H1 (cell line): ENCODE results near the gene C1QL3. TPM values are rescaled to one million over a fixed set of nuclear protein-coding genes. Genes with fewer than 3 reads are reported as not detected.

Experiments
- CTCF ChIA-PET: fragments of 300-600 bp; sonication (Branson Sonifier 250); formaldehyde crosslinking; loops from one replicate; lab custom pipeline; 2021; ENCODE audit not compliant: partially characterized antibody; lab: Charles Lee
- POLR2A ChIA-PET: fragments of 300-600 bp; sonication (Branson Sonifier 250); formaldehyde crosslinking; loops from one replicate; lab custom pipeline; 2021; ENCODE audit warnings: inconsistent platforms; ENCODE audit not compliant: partially characterized antibody; lab: Charles Lee
- DNase-seq, 2 experiments: peaks; one replicate each; pipeline versions ENCODE4 v3.0.0 to v3.0.0-alpha.2; 2010 to 2022; ENCODE audit warnings: low spot score in 2 of 2, low read depth in 1 of 2, mixed read lengths in 1 of 2
- FAIRE-seq: peaks from 2 replicates; lab custom pipeline; 2011; peaks lifted over from hg19 to GRCh38; lab: Jason Lieb, UNC
- H2AFZ ChIP-seq: 2 replicates; pipeline ENCODE4 v1.8.1; 2012; ENCODE audit warnings: low read length, inconsistent platforms
- H2AK5ac ChIP-seq: 2 replicates; pipeline ENCODE4 v1.6.1; 2013; ENCODE audit warnings: low read depth, low read length
- H2BK120ac ChIP-seq: replicated peaks from 2 replicates; pipeline ENCODE3; 2013; ENCODE audit warnings: low read depth, low read length, inconsistent platforms
- H2BK12ac ChIP-seq: 2 replicates; pipeline ENCODE4 v1.6.1; 2013; ENCODE audit warnings: low read depth, low read length
- H2BK15ac ChIP-seq: 2 replicates; pipeline ENCODE4 v1.6.1; 2013; ENCODE audit warnings: low read length
- H2BK20ac ChIP-seq: 2 replicates; pipeline ENCODE4 v1.6.1; 2013; ENCODE audit warnings: low read length
- H2BK5ac ChIP-seq: 2 replicates; pipeline ENCODE4 v1.6.1; 2013; ENCODE audit warnings: low read depth, low read length
- H3K14ac ChIP-seq: 2 replicates; pipeline ENCODE4 v1.6.1; 2013; ENCODE audit warnings: inconsistent platforms; ENCODE audit not compliant: insufficient read length
- H3K18ac ChIP-seq: 2 replicates; pipeline ENCODE4 v1.6.1; 2013; ENCODE audit warnings: low read length; ENCODE audit errors: extremely low read depth
- H3K23ac ChIP-seq: 2 replicates; pipeline ENCODE4 v1.6.1; 2013; ENCODE audit warnings: inconsistent platforms; ENCODE audit not compliant: insufficient read length
- H3K23me2 ChIP-seq: 2 replicates; pipeline ENCODE4 v1.6.1; 2013; ENCODE audit warnings: low read depth, low read length
- H3K27ac ChIP-seq: 2 replicates; pipeline ENCODE4 v1.6.1; 2011; ENCODE audit warnings: low read depth, low read length, inconsistent platforms
- H3K27me3 ChIP-seq, 4 experiments: replicated peaks in 1 of 4; 1 replicate in 1 of 4; 2 replicates in 3 of 4; pipeline versions ENCODE4 v1.6.1 to v1.8.1; 2011 to 2013; ENCODE audit warnings: low read length in 3 of 4, mild to moderate bottlenecking in 3 of 4, inconsistent platforms in 2 of 4, mixed read lengths in 2 of 4, moderate library complexity in 1 of 4; ENCODE audit not compliant: control insufficient read depth in 3 of 4, insufficient read depth in 3 of 4; ENCODE audit errors: extremely low read depth in 1 of 4
- H3K36me3 ChIP-seq, 4 experiments: 2 replicates each; pipeline versions ENCODE4 v1.6.1 to v1.8.1; 2011 to 2013; ENCODE audit warnings: mild to moderate bottlenecking in 4 of 4, low read length in 3 of 4, moderate library complexity in 2 of 4, control low read depth in 1 of 4, inconsistent platforms in 1 of 4; ENCODE audit not compliant: insufficient read depth in 4 of 4, control insufficient read depth in 2 of 4
- H3K4ac ChIP-seq: replicated peaks from 2 replicates; pipeline ENCODE3; 2013; ENCODE audit warnings: low read length, low read depth, mixed read lengths, inconsistent platforms; ENCODE audit not compliant: insufficient read length
- H3K4me1 ChIP-seq, 4 experiments: replicated peaks in 1 of 4; 1 replicate in 1 of 4; 2 replicates in 3 of 4; pipeline versions ENCODE4 v1.6.1 to v1.8.1; 2011 to 2013; ENCODE audit warnings: low read length in 3 of 4, inconsistent platforms in 2 of 4, mixed read lengths in 1 of 4; ENCODE audit not compliant: insufficient read depth in 4 of 4, control insufficient read depth in 3 of 4
- H3K4me2 ChIP-seq, 2 experiments: 2 replicates each; pipeline versions ENCODE4 v1.6.1 to v1.8.1; 2011 to 2013; ENCODE audit warnings: low read depth in 2 of 2, low read length in 2 of 2, control low read depth in 1 of 2, inconsistent platforms in 1 of 2, mild to moderate bottlenecking in 1 of 2; ENCODE audit not compliant: insufficient read depth in 1 of 2
- H3K4me3 ChIP-seq, 4 experiments: fragments of 200-600, 300-600 bp in 1 of 4; sonication (generic), shearing (Covaris generic), sonication (Bioruptor Twin) in 1 of 4; 2 replicates each; pipeline versions ENCODE4 v1.5.1 to v1.8.1; 2011 to 2016; ENCODE audit warnings: low read length in 4 of 4, low read depth in 3 of 4, control low read depth in 2 of 4, inconsistent platforms in 2 of 4, mild to moderate bottlenecking in 2 of 4, mixed read lengths in 1 of 4, moderate library complexity in 1 of 4; ENCODE audit not compliant: insufficient read depth in 2 of 4; ENCODE audit errors: extremely low read depth in 1 of 4
- H3K56ac ChIP-seq: replicated peaks from 2 replicates; pipeline ENCODE3; 2013; ENCODE audit warnings: low read depth, mild to moderate bottlenecking, mixed read lengths, low read length, inconsistent platforms; ENCODE audit not compliant: insufficient read length
- H3K79me1 ChIP-seq: 2 replicates; pipeline ENCODE4 v1.6.1; 2013; ENCODE audit warnings: low read depth, low read length, control low read depth
- H3K79me2 ChIP-seq, 2 experiments: 2 replicates each; pipeline versions ENCODE4 v1.6.1 to v1.8.1; 2012 to 2013; ENCODE audit warnings: low read length in 2 of 2, mild to moderate bottlenecking in 2 of 2, inconsistent platforms in 1 of 2; ENCODE audit not compliant: insufficient read depth in 2 of 2, control insufficient read depth in 1 of 2
- H3K9ac ChIP-seq, 4 experiments: replicated peaks in 1 of 4; 1 replicate in 1 of 4; 2 replicates in 3 of 4; pipeline versions ENCODE4 v1.6.1 to v1.8.1; 2011 to 2013; ENCODE audit warnings: low read depth in 3 of 4, low read length in 3 of 4, control low read depth in 2 of 4, mild to moderate bottlenecking in 2 of 4, moderate library complexity in 2 of 4, inconsistent platforms in 1 of 4; ENCODE audit errors: extremely low read depth in 1 of 4
- H3K9me3 ChIP-seq, 2 experiments: 2 replicates each; pipeline versions ENCODE4 v1.6.1 to v1.8.1; 2012 to 2013; ENCODE audit warnings: mild to moderate bottlenecking in 2 of 2, moderate library complexity in 2 of 2, control low read depth in 1 of 2, inconsistent platforms in 1 of 2, low read depth in 1 of 2, low read length in 1 of 2, mixed read lengths in 1 of 2; ENCODE audit not compliant: insufficient read depth in 2 of 2
- H4K20me1 ChIP-seq, 2 experiments: replicated peaks in 1 of 2; 2 replicates each; pipeline versions ENCODE3 to v1.8.1; 2011 to 2013; ENCODE audit warnings: inconsistent platforms in 2 of 2, low read length in 2 of 2, mild to moderate bottlenecking in 1 of 2; ENCODE audit not compliant: insufficient read depth in 2 of 2, control insufficient read depth in 1 of 2
- H4K5ac ChIP-seq: 2 replicates; pipeline ENCODE4 v1.6.1; 2013; ENCODE audit warnings: low read length, low read depth, mixed read lengths, inconsistent platforms; ENCODE audit not compliant: insufficient read length
- H4K8ac ChIP-seq: 2 replicates; pipeline ENCODE4 v1.8.0; 2013; ENCODE audit warnings: mild to moderate bottlenecking, moderate library complexity, low read length, inconsistent platforms; ENCODE audit not compliant: insufficient read depth; ENCODE audit errors: extremely low read depth
- H4K91ac ChIP-seq: replicated peaks from 2 replicates; pipeline ENCODE3; 2013; ENCODE audit warnings: low read length, mixed read lengths, inconsistent platforms; ENCODE audit not compliant: insufficient read length
- CHD2 ChIP-seq: IDR thresholded peaks from 2 replicates; pipeline ENCODE4 v1.6.1; 2012; ENCODE audit warnings: low read length, improper control_type of control experiment
- HDAC2 ChIP-seq, 2 experiments: fragments of 300-600 bp in 1 of 2; sonication (generic) in 1 of 2; IDR thresholded peaks; 2 replicates each; pipeline ENCODE4 v1.6.1; 2011 to 2012; ENCODE audit warnings: low read depth in 2 of 2, low read length in 2 of 2, mild to moderate bottlenecking in 2 of 2, moderate library complexity in 2 of 2, borderline replicate concordance in 1 of 2, inconsistent platforms in 1 of 2
- POU5F1 ChIP-seq: IDR thresholded peaks from 2 replicates; pipeline ENCODE4 v1.6.1; 2011; ENCODE audit warnings: low read depth, mild to moderate bottlenecking, low read length, moderate library complexity
- SP1 ChIP-seq: IDR thresholded peaks from 2 replicates; pipeline ENCODE4 v1.6.1; 2011; ENCODE audit warnings: low read depth, low read length
- TCF12 ChIP-seq: IDR thresholded peaks from 2 replicates; pipeline ENCODE4 v1.6.1; 2011; ENCODE audit warnings: low read depth, mild to moderate bottlenecking, low read length
- WGBS, 2 experiments: shearing (Covaris generic) in 1 of 2; methylation state at CpG; one replicate each; pipeline versions ENCODE4 v1.1.6 to v1.1.7; 2013 to 2015; ENCODE audit warnings: low lambda C conversion rate in 2 of 2, mixed read lengths in 2 of 2, inconsistent platforms in 1 of 2, low coverage in 1 of 2, missing lambda C conversion rate in 1 of 2; ENCODE audit not compliant: insufficient replicate concordance in 2 of 2, insufficient coverage in 1 of 2, insufficient read length in 1 of 2; ENCODE audit errors: extremely low coverage in 1 of 2, missing lambda C conversion rate in 1 of 2; 5-methylcytosine and 5-hydroxymethylcytosine counted together
- polyA plus RNA-seq, 7 experiments: library from polyadenylated mRNA; depleted of rRNA in 3 of 7; stranded (reverse) in 5 of 7; unstranded in 2 of 7; fragments of >200 nt in 5 of 7; fragments of 200-250 nt in 2 of 7; gene quantifications; 1 replicate in 5 of 7; 2 replicates in 1 of 7; 4 replicates in 1 of 7; pipeline versions ENCODE4 v1.2.1 to v1.2.3, GENCODE V29; 2011 to 2013; ENCODE audit warnings: missing spikeins in 2 of 7, mixed read lengths in 2 of 7
- total RNA-seq: library from RNA; stranded (reverse); fragmentation: NEBNext Ultra II Directional; extraction: Animal tissue kit (Norgen Biotek cat#: 25700); gene quantifications from 2 replicates; pipeline ENCODE4 v1.2.1, GENCODE V29; 2021

Gene C1QL3
- total and polyA plus RNA-seq, 2 of the 8 experiments (the other 6 are each of a cell fraction or from before 2014, with no cell fraction given) = 1.0 to 1.8 TPM

GRCh38 chr10:16472828-16473227, 48.9 kb downstream of the C1QL3 start:
- WGBS, 2 experiments = 94% methylated on average over 3 of the region's 3 CpGs; no CpG with 5 or more reads in 1 of the 2 experiments
- no peaks in the 10 kb centered on the region for H3K27me3 ChIP-seq
- H3K23me2 ChIP-seq = no peaks in the 10 kb centered on the region; the same call in 1 of the 2 replicates
- H3K9ac ChIP-seq = no peak overlapping the region
- H3K4me3 ChIP-seq = no peak overlapping the region
- DNase-seq (no peak), FAIRE-seq (no peak)
- H3K18ac ChIP-seq = no peak overlapping the region
- H3K36me3 ChIP-seq = no peaks in the 10 kb centered on the region
- H3K4ac ChIP-seq = no peak overlapping the region
- no peak overlapping the region for H2BK120ac ChIP-seq
- no peak overlapping the region for H3K27ac ChIP-seq
- no peaks in the 10 kb centered on the region for H4K20me1 ChIP-seq
- H3K79me2 ChIP-seq = no peaks in the 10 kb centered on the region
- ChIA-PET POLR2A (no interaction called here), CTCF (no interaction called here)
- no peak overlapping the region for H2AK5ac ChIP-seq
- H4K91ac ChIP-seq = no peak overlapping the region
- no peak overlapping the region for H3K14ac ChIP-seq
- no peak overlapping the region for H2BK12ac ChIP-seq
- H2BK20ac ChIP-seq = no peak overlapping the region
- H2BK15ac ChIP-seq = no peak overlapping the region
- H2BK5ac ChIP-seq = no peak overlapping the region
- H4K8ac ChIP-seq = no peak overlapping the region
- H3K23ac ChIP-seq = no peak overlapping the region
- no peak overlapping the region for H3K56ac ChIP-seq
- H3K4me1 ChIP-seq = no peaks in the 10 kb centered on the region
- H4K5ac ChIP-seq = no peak overlapping the region
- no peak overlapping the region for H3K4me2 ChIP-seq
- H2AFZ ChIP-seq = no peak overlapping the region
- TF ChIP-seq SP1 = no peak
- TF ChIP-seq CHD2 = no peak
- TF ChIP-seq TCF12 = no peak
- no peak for TF ChIP-seq POU5F1
- no peak for TF ChIP-seq HDAC2 (IDR thresholded peaks at IDR 0.05; ENCODE audit: borderline replicate concordance in 1 of 2, low read depth in 2 of 2, low read length in 2 of 2)
- TF ChIP-seq, all 59 proteins: peak for 0
- H3K9me3 ChIP-seq = no peaks in the 10 kb centered on the region
- no peaks in the 10 kb centered on the region for H3K79me1 ChIP-seq
